ENCODE data around the gene SLC6A13. TPM values are rescaled to one million over a fixed set of nuclear protein-coding genes. Genes with fewer than 3 reads are reported as not detected.

The SLC6A13 gene
- total RNA-seq, 2 experiments from 2014 or later = 0.11 to 0.60 TPM

DNA sequence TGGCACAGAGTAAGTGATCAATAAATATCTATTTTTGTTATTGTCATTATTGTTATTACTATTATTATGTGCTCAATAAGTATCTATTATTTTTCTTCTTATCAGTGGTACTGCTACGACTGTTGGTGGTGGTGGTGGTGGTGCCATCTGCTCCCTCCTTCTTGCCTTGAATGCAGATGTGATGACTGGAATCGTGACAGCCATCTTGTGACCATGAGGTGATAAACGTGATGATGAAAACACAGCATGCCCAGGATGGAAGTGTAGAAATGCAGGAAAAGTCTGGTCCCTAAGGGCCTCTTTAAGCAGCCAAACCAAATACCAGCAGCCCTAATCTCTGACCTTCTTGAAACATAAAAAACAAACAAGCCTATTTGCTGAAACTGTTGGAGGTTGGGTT is 71.1 kb downstream of the SLC6A13 start:
- H3K27me3 ChIP-seq (ENCODE audit: control insufficient read depth in 1 of 2, insufficient read depth in 2 of 2, low read length in 2 of 2) = peaks cover 6 to 12% of the 10 kb centered on the region in 2 experiments
- ATAC-seq (ENCODE audit: poor library complexity) (no peak), DNase-seq (no peak)
- no peak overlapping the region for H3K4me3 ChIP-seq (ENCODE audit: low read length)
- intact Hi-C loops (cut with DNase I, micrococcal nuclease) = no loop called here
- peaks cover 55% of the 10 kb centered on the region for H3K27me3 Mint-ChIP-seq
- H3K36me3 ChIP-seq (ENCODE audit: insufficient read depth, low read length) = no peaks in the 10 kb centered on the region
- peaks cover 5% of the 10 kb centered on the region for H3K4me1 ChIP-seq (ENCODE audit: insufficient read depth, low read length)
- no peak overlapping the region for H3K4me3 Mint-ChIP-seq
- H3K36me3 Mint-ChIP-seq (ENCODE audit: low read depth) = no peaks in the 10 kb centered on the region
- CTCF ChIA-PET = no interaction called here
- peaks cover 0 to 13% of the 10 kb centered on the region in 2 experiments for H3K9me3 ChIP-seq (ENCODE audit: control insufficient read depth in 1 of 2, insufficient read depth in 1 of 2, low read length in 2 of 2)
- POLR2A ChIA-PET = no interaction called here
- no peak overlapping the region for H3K27ac Mint-ChIP-seq
- H3K4me1 Mint-ChIP-seq (ENCODE audit: low read depth) = no peaks in the 10 kb centered on the region
- H3K9me3 Mint-ChIP-seq = no peaks in the 10 kb centered on the region
- TF ChIP-seq, protein P1, sequence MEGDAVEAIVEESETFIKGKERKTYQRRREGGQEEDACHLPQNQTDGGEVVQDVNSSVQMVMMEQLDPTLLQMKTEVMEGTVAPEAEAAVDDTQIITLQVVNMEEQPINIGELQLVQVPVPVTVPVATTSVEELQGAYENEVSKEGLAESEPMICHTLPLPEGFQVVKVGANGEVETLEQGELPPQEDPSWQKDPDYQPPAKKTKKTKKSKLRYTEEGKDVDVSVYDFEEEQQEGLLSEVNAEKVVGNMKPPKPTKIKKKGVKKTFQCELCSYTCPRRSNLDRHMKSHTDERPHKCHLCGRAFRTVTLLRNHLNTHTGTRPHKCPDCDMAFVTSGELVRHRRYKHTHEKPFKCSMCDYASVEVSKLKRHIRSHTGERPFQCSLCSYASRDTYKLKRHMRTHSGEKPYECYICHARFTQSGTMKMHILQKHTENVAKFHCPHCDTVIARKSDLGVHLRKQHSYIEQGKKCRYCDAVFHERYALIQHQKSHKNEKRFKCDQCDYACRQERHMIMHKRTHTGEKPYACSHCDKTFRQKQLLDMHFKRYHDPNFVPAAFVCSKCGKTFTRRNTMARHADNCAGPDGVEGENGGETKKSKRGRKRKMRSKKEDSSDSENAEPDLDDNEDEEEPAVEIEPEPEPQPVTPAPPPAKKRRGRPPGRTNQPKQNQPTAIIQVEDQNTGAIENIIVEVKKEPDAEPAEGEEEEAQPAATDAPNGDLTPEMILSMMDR (IDR thresholded peaks at IDR 0.05) = no peak
- no peak overlapping the region for H3K27ac ChIP-seq (ENCODE audit: low read depth in 1 of 2, low read length in 2 of 2)

DNA sequence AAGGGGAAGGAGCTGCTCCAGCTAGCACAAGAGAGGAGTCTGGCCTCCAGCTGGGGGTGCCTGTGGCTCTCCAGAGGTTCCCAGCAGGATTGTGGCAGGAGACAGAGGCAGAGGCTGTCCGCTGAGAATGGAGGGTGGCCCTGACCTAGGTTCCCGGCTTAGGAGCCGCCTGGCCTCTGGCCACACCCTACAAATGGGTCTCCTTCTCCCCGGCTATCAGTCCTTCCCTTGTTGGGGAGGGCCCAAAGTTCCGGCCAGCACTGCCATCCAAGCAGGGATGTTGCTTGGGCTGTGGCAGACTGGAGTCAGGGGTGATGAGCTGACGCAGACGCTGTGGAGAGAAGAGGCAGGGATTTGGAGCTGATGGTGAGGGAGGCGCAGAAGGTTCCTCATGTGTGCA is 71.8 kb downstream of the SLC6A13 start:
- H3K4me3 ChIP-seq (ENCODE audit: low read length) = no peak overlapping the region
- H3K9me3 ChIP-seq (ENCODE audit: control insufficient read depth in 1 of 2, insufficient read depth in 1 of 2, low read length in 2 of 2) = peaks cover 0 to 11% of the 10 kb centered on the region in 2 experiments
- H3K27ac ChIP-seq (ENCODE audit: low read depth in 1 of 2, low read length in 2 of 2) = no peak overlapping the region
- Mint-ChIP-seq H3K4me1 (ENCODE audit: low read depth) (no peaks in the 10 kb centered on the region), H3K36me3 (ENCODE audit: low read depth) (no peaks in the 10 kb centered on the region), H3K9me3 (no peaks in the 10 kb centered on the region), H3K27me3 (peaks cover 59% of the 10 kb centered on the region), H3K27ac (no peak overlapping the region), H3K4me3 (no peak overlapping the region)
- intact Hi-C loops (cut with DNase I, micrococcal nuclease) = no loop called here
- no peaks in the 10 kb centered on the region for H3K36me3 ChIP-seq (ENCODE audit: insufficient read depth, low read length)
- TF ChIP-seq, protein P1 (IDR thresholded peaks at IDR 0.05) = no peak
- DNase-seq = no peak
- ChIA-PET CTCF (no interaction called here), POLR2A (no interaction called here)
- H3K27me3 ChIP-seq (ENCODE audit: control insufficient read depth in 1 of 2, insufficient read depth in 2 of 2, low read length in 2 of 2) = peaks cover 5 to 15% of the 10 kb centered on the region in 2 experiments
- ATAC-seq (ENCODE audit: poor library complexity) = no peak
- H3K4me1 ChIP-seq (ENCODE audit: insufficient read depth, low read length) = peaks cover 5% of the 10 kb centered on the region

DNA sequence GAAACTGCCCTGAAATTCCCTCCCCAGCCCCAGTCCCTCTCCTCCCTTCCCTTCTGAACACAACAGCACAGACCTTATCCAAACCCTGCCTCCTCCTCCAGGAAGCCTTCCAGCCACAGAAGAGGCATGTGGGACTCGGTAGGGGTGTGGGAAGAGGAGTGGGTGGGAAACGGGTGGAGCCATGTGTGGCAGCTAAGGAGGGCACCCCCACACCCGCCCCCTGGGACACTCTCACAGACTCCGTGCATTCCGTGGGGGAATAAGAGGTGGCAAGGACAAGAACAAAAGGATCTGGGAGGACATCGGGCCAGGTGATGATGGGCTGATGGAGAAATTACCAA is 73.0 kb downstream of the SLC6A13 start:
- ChIA-PET POLR2A (no interaction called here), CTCF (no interaction called here)
- Mint-ChIP-seq H3K4me1 (ENCODE audit: low read depth) (no peaks in the 10 kb centered on the region), H3K27ac (no peak overlapping the region), H3K4me3 (no peak overlapping the region), H3K27me3 (peaks cover 56% of the 10 kb centered on the region), H3K36me3 (ENCODE audit: low read depth) (no peaks in the 10 kb centered on the region), H3K9me3 (no peaks in the 10 kb centered on the region)
- TF ChIP-seq, protein P1 (IDR thresholded peaks at IDR 0.05) = no peak
- Histone ChIP-seq H3K36me3 (ENCODE audit: insufficient read depth, low read length) (no peaks in the 10 kb centered on the region), H3K27ac (ENCODE audit: low read depth in 1 of 2, low read length in 2 of 2) (no peak overlapping the region), H3K4me3 (ENCODE audit: low read length) (no peak overlapping the region), H3K9me3 (ENCODE audit: control insufficient read depth in 1 of 2, insufficient read depth in 1 of 2, low read length in 2 of 2) (peaks cover 0 to 11% of the 10 kb centered on the region in 2 experiments), H3K27me3 (ENCODE audit: control insufficient read depth in 1 of 2, insufficient read depth in 2 of 2, low read length in 2 of 2) (peaks cover 3 to 15% of the 10 kb centered on the region in 2 experiments), H3K4me1 (ENCODE audit: insufficient read depth, low read length) (peaks cover 5% of the 10 kb centered on the region)
- DNase-seq (no peak), ATAC-seq (ENCODE audit: poor library complexity) (no peak)
- intact Hi-C loops (cut with DNase I, micrococcal nuclease) = no loop called here
